Measurements from ENCODE around the gene LMAN2.

GRCh38 chr5:177382423-177383029, 31.1 kb upstream of the LMAN2 start:
- TF ChIP-seq EZH2phosphoT487 (conservative IDR thresholded peaks at IDR 0.05; ENCODE audit: low read length), result no peak
- no peak for TF ChIP-seq CTCF (IDR thresholded peaks at IDR 0.05; ENCODE audit: insufficient read depth, low read length, poor library complexity, severe bottlenecking)

Measured in SU-DHL-6 (cell line).